Upper lobe of right lung (tissue), 1 donor: ENCODE data around the gene SH2D2A. TPM values are rescaled to one million over a fixed set of nuclear protein-coding genes. Genes with fewer than 3 reads are reported as not detected.

Source experiments
- ATAC-seq: fragments of 200-7000 bp; cut with Tn5 transposase; one replicate; pipeline ENCODE4 v1.9.1; 2020; ENCODE audit warnings: mild to moderate bottlenecking, moderate library complexity
- DNase-seq: peaks from one replicate; pipeline ENCODE4 v3.0.0-alpha.2; 2020
- H3K27ac ChIP-seq: fragments of 200-600 bp; one replicate; pipeline ENCODE4 v1.8.0; 2022
- H3K27me3 ChIP-seq: fragments of 200-600 bp; one replicate; pipeline ENCODE4 v1.8.0; 2022; ENCODE audit warnings: mild to moderate bottlenecking
- H3K36me3 ChIP-seq: fragments of 200-600 bp; one replicate; pipeline ENCODE4 v1.8.0; 2022
- H3K4me1 ChIP-seq: fragments of 200-600 bp; one replicate; pipeline ENCODE4 v1.8.0; 2022
- H3K4me3 ChIP-seq: fragments of 200-600 bp; one replicate; pipeline ENCODE4 v1.8.0; 2022; ENCODE audit warnings: mild to moderate bottlenecking
- H3K9me3 ChIP-seq: fragments of 200-600 bp; one replicate; pipeline ENCODE4 v1.8.0; 2022
- intact Hi-C: fragments of 100-400 bp; cut with DNase I; formaldehyde crosslinking; loops from one replicate; pipeline ENCODE4 v1.11.0; 2022
- total RNA-seq: library from RNA; stranded (reverse); fragmentation: NEBNext Ultra II Directional; extraction: Animal tissue kit (Norgen Biotek cat#: 25700); gene quantifications from one replicate; pipeline ENCODE4 v1.2.1, GENCODE V29; 2021
- TF ChIP-seq, protein P1 (sequence below): fragments of 200-600 bp; IDR thresholded peaks from one replicate; pipeline ENCODE4 v1.8.0; 2022; ENCODE audit warnings: antibody characterized with exemption
- donor health status: DM: no; HTN: yes; CAD: no; lungs with severe emphysema.

Gene SH2D2A
- total RNA-seq, 1 donor from 2014 or later: 3.8 TPM

DNA sequence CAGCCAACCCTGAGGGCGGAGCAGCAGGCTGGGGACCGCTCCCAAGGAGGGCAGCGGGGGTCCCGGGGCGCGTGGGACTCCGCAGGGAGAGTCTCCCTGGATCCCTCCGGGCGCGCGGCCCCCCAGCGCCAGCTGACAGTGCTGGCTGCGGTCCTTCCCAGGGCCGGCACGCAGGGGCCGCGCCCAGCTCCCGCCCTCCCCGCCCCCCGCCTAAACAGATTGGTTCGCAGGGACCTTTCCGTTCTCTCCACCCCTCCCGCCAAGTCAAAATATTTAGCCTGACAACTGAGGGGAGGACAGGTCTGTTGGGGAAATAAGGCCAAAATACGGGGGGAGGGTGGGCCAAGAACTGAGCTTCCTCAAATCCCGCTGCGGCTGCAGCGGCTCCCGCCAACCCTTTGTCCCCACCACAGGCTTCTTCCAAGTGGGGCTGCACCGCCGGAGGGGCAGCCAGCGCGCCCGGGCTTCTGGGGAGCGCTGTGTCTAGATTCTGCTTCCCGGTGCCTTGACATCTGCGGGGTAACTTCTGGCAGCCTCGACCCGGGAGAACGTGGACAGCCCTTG is 42.4 kb upstream of the SH2D2A start, which contains the start of gene INSRR:
TSS of gene INSRR (minus strand) at position 159 of the 564 bp plus-strand sequence. CDS start 496 bp downstream, outside the sequence.
- H3K27me3 ChIP-seq: peaks cover 65% of the 10 kb centered on the region
- H3K36me3 ChIP-seq: no peaks in the 10 kb centered on the region
- TF ChIP-seq, protein P1, sequence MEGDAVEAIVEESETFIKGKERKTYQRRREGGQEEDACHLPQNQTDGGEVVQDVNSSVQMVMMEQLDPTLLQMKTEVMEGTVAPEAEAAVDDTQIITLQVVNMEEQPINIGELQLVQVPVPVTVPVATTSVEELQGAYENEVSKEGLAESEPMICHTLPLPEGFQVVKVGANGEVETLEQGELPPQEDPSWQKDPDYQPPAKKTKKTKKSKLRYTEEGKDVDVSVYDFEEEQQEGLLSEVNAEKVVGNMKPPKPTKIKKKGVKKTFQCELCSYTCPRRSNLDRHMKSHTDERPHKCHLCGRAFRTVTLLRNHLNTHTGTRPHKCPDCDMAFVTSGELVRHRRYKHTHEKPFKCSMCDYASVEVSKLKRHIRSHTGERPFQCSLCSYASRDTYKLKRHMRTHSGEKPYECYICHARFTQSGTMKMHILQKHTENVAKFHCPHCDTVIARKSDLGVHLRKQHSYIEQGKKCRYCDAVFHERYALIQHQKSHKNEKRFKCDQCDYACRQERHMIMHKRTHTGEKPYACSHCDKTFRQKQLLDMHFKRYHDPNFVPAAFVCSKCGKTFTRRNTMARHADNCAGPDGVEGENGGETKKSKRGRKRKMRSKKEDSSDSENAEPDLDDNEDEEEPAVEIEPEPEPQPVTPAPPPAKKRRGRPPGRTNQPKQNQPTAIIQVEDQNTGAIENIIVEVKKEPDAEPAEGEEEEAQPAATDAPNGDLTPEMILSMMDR: no peak
- no peak within 1 kb of the TSS for H3K27ac ChIP-seq
- peak within 1 kb of the TSS; percentile 30 for H3K4me3 ChIP-seq
- peaks cover 26% of the 10 kb centered on the region for H3K4me1 ChIP-seq
- no peaks in the 10 kb centered on the region for H3K9me3 ChIP-seq
- intact Hi-C loops: no loop called here
- DNase-seq (no peak), ATAC-seq (no peak)

DNA sequence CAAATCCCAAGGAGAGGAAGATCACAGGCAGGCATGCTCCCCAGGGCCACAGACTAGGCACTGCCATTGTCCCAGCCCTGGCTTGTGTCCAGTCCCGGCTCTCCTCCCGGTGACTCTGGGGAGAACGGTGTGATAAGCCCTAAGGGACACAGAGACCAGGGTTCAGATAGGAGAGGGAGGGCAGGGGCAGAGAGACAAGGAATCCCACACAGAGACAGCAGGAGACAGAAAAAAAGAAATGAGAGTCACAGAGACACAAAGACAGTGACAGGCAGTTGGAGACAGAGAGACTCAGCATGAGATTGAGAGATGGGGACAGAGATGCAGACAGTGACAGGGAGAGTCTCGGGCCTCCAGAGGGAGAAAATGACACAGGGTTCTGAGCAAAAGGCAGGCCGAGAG is 41.9 kb upstream of the SH2D2A start:
- TF ChIP-seq, protein P1: no peak
- DNase-seq: no peak

DNA sequence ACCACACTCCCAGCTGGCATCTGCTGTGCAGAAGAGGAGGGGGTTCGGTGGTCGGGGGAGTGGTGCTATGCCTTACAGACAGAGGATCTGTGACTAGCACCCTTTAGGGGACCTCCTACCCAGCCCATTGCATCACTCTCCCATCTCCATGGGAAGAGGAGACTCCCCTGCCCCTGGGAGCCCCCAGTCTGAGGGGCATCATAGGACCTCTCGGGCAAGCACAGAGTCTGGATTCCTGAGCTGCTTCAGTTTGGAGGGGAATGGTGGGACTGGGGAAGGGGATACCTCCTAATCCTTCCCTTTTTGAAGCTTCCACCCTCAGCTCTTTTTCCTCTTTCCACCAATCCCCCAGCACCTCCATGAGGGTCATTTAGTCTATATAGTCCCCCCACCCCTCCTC is 40.9 kb upstream of the SH2D2A start:
- no peak for ATAC-seq
- H3K9me3 ChIP-seq: no peaks in the 10 kb centered on the region
- DNase-seq: no peak
- peaks cover 55% of the 10 kb centered on the region for H3K27me3 ChIP-seq
- H3K27ac ChIP-seq: no peak overlapping the region
- H3K4me1 ChIP-seq: peaks cover 26% of the 10 kb centered on the region
- TF ChIP-seq, protein P1: no peak
- no peak overlapping the region for H3K4me3 ChIP-seq
- H3K36me3 ChIP-seq: no peaks in the 10 kb centered on the region
- intact Hi-C loops: no loop called here

More for the DNA sequence above, 41.9 kb upstream of the SH2D2A start:
- Histone ChIP-seq H3K4me1 (peaks cover 26% of the 10 kb centered on the region), H3K27me3 (peaks cover 61% of the 10 kb centered on the region), H3K36me3 (no peaks in the 10 kb centered on the region), H3K4me3 (peak overlapping the region; percentile 10), H3K9me3 (no peaks in the 10 kb centered on the region), H3K27ac (no peak overlapping the region)
- intact Hi-C loops: no loop called here
- no peak for ATAC-seq

DNA sequence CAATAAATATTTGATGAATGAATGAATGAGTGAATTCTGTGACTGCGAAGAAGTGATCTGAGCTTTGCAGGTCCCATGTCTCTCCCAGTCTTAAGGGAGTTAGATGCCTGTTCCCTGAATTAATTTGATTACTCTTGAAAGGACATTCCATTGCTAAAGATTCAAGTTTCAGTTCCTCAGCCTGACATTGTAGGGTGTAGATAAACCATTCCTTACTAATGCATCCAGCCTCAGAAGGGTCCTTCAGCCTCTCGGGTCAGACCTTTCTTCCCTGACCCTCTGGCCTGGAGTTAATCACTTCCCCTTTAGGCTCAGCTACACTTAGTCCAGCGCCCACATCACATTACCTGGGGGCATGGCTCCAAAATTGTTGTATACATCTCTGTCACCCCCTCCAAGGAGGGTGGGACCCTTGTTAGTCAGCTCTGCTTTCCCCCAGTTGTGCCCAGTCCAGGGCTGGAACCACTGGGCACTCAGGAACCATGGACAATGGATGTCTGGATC is 39.7 kb upstream of the SH2D2A start:
- Histone ChIP-seq H3K27ac (no peak overlapping the region), H3K36me3 (no peaks in the 10 kb centered on the region), H3K27me3 (peaks cover 45% of the 10 kb centered on the region), H3K4me1 (peaks cover 30% of the 10 kb centered on the region), H3K9me3 (no peaks in the 10 kb centered on the region), H3K4me3 (no peak overlapping the region)
- TF ChIP-seq, protein P1: no peak
- ATAC-seq (no peak), DNase-seq (no peak)
- intact Hi-C loops: no loop called here

DNA sequence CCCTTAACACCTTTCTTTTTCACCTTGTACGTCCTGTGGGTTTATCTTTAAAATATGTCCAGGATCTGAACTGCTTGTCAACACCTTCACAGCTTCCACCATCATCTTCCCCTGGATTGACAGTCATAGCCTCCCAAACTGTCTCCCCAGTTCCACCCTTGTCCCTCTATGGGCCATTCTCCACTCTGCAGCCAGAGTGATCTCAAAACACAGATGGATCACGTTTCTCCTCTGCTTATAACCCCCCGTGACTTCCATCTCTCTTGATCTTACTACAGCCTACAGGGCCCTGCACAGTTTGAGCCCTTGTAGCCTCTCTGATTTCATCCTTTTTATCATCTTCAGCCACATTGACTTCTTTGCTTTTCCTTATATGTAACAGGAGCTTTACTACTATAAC is 38.0 kb upstream of the SH2D2A start:
- TF ChIP-seq, protein P1: no peak
- no peak overlapping the region for H3K27ac ChIP-seq
- ATAC-seq (no peak), DNase-seq (no peak)
- peaks cover 13% of the 10 kb centered on the region for H3K4me1 ChIP-seq
- peaks cover 35% of the 10 kb centered on the region for H3K27me3 ChIP-seq
- no peak overlapping the region for H3K4me3 ChIP-seq
- intact Hi-C loops: no loop called here
- H3K9me3 ChIP-seq: no peaks in the 10 kb centered on the region
- no peaks in the 10 kb centered on the region for H3K36me3 ChIP-seq
